Right hindlimb (tissue), 1 donor: ENCODE results near the gene PAN2.
"Not testable (repeated sequence)": the region's sequence is repeated elsewhere in the genome, so short reads cannot be mapped to it uniquely, and the experiment has no call there.

Experiments used
- DNase-seq: peaks from one replicate; pipeline ENCODE4 v3.0.0-alpha.2; 2018

The PAN2 gene

GRCh38 chr12:56307221-56307965 is 26.4 kb downstream of the PAN2 start:
- DNase-seq: no peak

DNA sequence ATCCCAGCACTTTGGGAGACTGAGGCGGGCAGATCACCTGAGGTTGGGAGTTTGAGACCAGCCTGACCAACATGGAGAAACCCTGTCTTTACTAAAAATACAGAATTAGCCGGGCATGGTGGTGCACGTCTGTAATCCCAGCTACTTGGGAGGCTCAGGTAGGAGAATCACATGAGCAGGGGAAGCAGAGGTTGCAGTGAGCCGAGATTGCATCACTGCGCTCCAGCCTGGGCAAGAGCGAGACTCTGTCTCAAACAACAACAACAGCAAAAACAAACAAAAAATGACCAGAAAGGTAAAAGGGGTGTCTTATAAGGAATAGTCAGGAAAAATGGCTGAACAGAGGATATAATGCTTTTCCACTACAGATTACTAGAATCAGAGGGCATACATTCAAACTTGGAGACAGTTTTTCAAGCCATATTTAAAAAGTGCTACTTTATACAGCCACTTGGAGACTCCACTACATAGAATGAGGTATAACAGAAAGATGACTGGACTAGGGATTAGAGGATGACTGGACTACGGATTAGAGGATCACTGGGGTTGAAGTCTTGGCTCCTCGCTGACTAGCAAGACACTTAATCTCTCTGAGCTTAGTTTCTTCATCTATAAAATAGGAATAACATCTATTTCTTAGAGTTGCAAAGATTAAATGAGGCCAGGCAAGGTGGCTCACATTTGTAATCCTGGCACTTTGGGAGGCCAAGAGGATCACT is 28.8 kb downstream of the PAN2 start:
- no peak for DNase-seq

DNA sequence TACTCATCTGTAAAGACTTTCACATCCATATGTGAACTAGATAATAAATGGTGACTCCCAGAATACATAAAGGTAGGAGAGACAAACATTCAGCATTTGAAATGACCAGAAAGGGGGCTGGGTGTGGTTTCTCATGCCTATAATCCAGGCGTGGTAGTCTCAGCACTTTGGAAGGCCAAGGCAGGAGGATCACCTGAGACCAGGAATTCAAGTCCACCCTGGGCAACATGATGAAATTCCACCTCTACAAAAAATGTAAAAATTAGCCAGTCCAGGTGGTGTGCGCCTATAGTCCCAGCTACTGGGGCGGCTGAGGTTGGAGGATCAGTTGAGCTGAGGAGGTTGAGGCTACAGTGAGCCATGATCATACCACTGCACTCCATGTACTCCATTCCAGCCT is 29.5 kb downstream of the PAN2 start:
- DNase-seq: no peak

DNA sequence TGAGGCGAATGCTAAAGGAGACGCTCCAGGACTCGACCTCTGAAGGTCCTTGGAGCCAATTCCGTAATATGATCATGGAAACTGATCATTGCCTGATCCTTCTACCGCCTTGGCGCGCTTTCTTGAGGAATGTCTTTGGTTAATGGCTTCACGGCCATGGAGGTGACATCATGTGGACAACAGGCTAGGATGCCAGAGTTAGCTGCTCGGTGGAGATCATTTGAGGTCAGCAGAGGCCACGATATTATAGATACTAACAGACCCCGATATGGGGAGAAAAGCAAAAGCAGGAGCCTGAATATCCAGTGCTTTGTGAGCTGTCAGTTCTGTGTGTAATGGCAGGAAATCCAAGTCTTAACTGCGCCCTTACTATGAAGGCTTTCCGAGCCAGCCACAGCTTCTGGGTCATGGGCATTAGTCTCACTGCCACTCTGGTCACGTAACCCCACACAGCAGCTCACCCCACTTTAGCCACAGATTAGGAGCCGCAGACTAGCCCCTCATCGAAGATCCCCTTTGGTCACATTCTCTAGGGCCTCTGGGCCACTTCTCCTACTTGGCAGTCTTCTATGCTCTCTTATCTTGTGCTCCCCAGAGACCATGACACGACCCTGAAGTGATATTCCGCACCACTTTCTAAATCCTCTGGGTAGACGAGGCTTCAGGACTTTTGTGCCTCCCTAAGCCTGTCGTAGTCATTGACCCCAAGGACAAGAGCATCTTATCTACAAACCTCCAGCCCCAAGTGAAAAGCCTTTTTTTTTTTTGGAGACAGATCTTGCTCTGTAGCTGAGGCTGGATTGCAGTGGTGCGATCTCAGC is 32.9 kb downstream of the PAN2 start:
- no peak for DNase-seq

DNA sequence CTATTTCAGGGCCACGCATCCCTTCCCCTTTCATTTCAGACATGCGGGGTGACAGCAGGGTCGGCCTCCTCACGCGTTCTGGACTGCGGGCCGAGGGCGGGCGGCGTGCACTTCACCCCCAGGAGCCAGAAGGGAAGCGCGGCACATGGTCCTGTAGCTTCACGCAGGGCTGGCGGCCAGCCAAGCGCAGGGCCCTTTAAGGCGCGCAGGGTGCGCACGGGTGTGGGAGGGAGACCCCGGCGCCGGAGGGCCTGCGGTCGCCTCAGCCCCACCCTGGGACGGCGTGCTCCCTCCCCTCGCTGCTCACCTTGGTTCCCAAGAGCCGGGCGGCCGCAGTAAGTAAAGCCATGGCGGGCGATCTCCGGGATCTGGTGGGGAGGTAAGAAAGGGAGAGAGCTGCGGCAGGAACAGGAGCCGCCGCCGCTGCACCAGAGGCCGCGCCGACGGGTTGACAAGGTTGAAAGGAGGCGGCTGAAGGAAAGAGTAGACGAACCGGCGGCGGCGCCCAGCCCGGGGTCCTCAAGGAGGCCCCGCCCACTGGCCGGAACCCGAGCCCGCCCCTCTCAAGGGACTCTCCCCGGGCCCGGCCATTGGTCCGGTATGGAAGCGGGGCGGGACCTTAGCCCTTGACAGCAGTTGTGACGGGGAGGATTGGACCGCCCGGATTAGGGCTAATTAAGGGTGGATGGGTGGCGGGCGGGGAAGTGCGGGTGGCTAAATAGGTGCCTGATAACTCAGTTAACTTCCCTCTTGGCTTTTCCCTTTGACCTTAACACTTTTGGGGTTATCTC is 33.8 kb downstream of the PAN2 start, which contains the start of gene CS:
Gene CS, minus strand, starts transcription at position 478 of the 791 bp plus-strand sequence. Its CDS starts 129 bp downstream, at position 349.
- DNase-seq: peak; percentile 98

DNA sequence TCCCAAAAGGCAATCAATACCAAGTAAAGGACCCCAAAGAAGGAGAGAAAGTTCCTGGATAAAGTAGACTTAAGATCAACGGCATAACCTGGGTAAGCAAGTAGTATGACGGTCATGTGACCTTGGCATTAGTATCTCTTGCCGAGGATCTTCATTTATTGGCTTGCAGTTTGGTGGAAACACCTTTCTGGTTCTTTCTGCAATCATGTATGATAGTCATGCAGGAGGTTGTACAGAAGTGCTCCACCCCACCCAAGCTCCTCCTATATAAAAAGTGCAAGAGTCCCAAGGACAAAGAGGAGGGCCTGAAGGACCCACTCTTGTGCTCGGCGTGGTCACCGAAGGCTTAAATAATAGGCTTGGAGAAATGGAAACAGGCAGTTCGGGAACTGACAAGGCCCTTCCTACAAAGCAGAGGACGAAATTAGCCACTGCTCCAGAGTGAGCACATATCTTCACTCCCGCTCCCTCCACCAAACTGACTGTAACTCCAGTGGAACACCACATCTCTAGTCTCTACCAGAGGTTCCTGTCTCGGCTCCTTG is 34.4 kb downstream of the PAN2 start:
- no peak for DNase-seq

DNA sequence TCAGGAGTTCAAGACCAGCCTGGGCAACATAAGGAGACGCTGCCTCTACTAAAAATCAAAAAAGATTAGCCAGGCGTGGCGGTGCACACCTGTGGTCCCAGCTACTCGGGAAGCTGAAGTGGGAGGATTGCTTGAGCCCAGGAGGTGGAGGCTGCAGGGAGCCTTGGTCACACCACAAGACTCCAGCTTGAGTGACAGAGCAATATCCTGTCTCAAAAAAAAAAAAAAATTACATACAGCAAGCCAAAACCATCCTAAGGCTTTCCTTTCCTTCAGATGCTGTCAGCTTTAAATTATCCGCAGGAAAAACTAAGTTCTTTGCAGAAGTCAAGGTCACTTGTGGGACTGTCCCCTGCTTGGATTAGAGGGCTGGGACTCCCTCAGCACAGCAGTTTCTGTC is 35.0 kb downstream of the PAN2 start:
- no peak for DNase-seq

DNA sequence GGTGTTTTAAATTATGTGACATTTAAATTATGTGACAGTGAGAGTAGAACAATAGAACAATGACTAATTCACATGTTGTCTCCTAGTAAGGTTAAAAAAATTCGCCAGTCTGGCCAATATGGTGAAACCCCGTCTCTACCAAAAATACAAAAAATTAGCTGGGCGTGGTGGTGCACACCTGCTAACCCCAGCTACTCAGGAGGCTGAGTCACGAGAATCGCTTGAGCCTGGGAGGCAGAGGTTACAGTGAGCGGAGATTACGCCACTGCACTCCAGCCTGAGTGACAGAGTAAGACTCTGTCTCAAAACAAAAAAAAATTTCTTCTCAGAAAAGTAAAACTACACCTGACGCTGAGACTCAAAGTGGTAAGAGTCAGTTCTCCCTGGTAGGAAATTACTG is 36.4 kb downstream of the PAN2 start:
- no peak for DNase-seq

GRCh38 chr12:56296295-56296694 is 37.5 kb downstream of the PAN2 start:
- no peak for DNase-seq

- no peak for DNase-seq
Observed at GRCh38 chr12:56293795-56294194, 40.0 kb downstream of the PAN2 start.

DNA sequence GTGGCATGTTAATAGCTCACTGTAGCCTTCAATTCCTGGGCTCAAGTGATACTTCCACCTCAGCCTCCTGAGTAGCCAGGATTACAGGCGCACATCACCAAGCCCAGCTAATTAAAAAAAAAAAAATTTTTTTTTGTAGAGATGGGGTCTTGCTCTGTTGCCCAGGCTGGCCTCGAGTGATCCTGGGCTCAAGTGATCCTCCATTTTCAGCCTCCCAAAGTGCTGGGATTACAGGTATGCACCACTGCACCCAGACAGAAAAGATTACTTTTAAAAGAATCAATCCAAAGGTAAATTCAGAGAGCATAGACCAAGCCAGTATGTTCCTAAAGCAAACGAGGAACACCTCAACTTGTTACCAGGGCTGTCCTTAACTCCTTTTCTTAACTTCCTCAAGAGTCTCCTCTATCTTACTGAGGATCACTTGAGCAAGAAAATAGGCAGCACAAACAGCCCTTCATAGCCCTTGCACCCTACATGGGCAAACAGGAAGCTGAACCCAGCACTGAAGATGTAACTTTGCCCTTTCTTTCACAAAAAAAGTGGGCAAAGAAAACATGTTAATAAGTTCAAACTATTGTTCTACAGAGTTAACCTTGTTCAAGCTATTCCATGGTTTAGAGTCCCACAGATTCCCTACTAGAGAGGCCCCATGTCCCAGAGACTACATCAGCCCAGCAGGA is 45.0 kb downstream of the PAN2 start:
- DNase-seq: no peak

DNA sequence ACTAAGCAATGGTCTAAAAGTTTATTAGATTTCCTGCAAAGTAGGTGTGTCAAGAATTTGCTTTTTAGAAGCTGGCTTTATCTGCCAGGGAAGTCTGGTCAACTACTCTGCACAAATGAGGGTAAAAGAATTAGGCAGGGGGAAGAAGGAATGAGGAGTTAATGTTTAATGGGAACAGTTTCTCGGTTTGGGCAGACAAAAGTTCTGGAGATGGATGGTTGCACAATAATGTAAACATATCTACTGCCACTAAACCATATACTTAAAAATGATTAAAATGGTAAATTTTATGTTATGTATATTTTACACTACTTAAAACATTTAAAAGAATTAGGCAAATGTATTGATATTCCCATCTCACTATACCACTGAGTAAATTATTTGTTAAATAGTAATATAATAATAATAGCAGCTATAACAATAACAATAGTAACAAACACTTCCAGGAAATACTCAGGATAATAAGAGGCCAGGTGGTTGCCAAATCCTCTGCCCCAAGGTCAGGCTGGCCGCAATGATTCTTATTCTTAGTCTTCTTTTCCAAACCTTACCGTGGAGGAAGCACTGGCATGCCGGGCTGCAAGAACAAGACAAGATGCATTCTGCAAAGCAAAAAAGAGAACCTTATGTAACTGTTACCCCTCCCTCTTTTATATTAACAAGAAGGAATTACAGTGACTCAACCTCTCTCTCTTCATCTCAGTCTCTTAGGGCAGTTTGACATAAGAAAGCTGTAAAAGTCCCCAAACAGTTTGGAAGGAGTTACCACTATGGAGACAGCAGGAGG is 47.6 kb downstream of the PAN2 start:
- no peak for DNase-seq

DNA sequence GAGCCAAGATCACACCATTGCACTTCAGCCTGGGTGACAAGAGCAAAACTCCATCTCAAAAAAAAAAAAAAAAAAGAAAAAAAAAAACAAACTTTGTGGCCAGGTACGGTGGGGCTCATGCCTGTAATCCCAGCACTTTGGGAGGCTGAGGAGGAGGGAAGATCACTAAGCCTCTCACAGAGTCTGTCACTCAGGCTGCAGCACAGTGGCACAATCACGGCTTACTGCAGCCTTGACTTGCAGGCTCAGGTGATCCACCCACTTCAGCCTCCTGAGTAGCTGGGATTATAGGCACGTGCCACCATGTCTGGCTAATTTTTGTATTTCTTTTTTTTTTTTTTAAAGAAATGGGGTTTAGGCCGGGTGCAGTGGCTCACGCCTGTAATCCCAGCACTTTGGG is 49.5 kb downstream of the PAN2 start:
- not testable (repeated sequence) for DNase-seq

DNA sequence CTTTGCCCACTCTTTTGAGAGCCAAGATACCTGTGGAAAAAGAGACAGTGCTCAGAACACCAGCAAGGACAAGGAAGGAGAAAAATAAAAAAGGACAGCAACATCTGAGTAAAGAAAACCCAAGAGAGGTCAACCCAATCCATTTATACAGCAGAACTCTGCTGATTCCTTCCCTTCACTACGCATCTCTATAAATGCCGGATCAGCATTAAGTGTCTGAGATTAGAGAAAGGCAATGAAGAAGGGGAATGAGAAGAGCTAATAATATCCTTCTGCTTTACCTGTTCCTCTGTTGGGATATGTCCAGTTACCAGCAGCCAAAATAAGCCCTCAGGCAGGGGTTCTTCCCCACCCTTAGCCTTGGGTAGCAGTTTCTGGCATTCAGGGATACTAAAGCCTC is 51.2 kb downstream of the PAN2 start:
- DNase-seq: no peak

DNA sequence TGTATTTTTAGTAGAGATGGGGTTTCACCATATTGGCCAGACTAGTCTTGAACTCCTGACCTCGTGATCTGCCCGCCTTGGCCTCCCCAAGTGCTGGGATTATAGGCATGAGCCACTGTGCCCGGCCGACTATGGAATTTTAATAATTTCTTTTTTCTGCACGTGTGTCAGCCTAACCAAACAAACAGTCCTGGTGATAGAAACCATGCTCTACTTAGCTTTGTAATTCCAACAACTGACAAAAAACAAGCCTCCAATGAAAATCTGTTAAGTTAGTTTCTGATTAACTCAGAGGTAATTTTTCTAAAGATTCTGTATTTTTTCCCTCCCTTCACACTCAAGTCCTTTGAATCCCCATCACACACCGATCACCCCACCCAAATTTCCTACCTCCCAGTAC is 51.8 kb downstream of the PAN2 start:
- no peak for DNase-seq

- DNase-seq: no peak
Observed at GRCh38 chr12:56280849-56281248, 53.0 kb downstream of the PAN2 start.

DNA sequence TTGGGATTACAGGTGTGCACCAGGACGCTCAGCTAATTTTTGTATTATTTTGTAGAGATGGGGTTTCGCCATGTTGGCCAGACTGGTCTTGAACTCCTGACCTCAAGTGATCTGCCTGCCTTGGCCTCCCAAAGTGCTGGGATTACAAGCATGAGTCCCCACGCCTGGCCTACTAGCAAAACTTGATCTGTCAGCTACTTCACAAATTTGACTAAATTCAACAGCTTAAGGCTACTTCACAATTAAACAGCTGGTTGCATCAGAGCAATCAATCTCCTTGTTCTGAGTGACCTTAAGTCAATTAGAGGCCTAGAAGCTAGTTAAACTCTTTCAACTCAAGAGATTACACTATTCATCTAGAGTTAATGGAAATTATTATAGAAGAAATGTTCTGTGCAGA is 54.9 kb downstream of the PAN2 start:
- no peak for DNase-seq

- DNase-seq: no peak
Observed at GRCh38 chr12:56274299-56274698, 59.5 kb downstream of the PAN2 start.

DNA sequence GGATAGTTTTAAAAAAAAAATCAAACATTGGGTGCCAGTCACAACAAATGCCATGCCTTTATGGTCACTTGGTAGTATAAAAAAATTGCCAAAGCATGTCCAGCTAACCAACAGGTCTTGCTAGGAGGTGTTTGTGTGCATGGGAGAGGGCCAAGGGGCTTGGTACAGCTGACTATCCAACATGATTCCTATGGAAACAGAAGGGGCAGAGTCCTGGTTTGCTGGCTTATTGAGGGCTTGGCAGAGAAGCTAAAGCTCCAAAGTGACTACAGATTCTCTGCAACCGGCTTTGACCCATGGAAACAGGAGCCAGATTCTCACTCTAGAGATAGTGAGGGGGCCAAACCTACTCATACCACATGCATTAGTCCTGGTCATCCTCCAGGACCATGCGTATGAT is 61.3 kb downstream of the PAN2 start:
- not testable (repeated sequence) for DNase-seq

DNA sequence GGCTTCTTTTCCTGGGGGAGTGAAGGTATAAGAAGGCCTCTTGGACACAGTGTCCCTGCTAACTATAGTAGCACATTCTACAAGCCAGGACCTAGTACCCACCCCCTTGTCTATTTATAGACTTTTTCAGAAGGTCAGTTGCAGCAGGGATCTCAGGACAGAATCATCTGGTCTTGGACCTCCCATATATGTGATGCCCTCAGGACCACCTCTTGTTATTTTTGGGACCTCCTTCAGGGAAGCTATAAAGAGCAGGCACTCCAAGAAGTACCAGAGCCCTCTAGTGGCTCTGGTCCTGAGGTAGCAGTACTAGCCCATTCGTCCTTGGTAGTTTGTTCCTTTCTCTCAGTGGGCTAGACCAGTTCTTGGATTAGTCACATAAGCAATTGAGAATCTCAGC is 62.8 kb downstream of the PAN2 start:
- no peak for DNase-seq
